CD4-positive, alpha-beta T cell (primary cell): ENCODE data around the gene ASXL1. TPM values are rescaled to one million over a fixed set of nuclear protein-coding genes. Genes with fewer than 3 reads are reported as not detected.
A peak's percentile ranks its signal among the peaks of the same experiment; 100 is the strongest.

Source experiments
- ATAC-seq: fragments of 200-7000 bp; cut with Tn5 transposase; one replicate; pipeline ENCODE4 v1.10.0; 2022; ENCODE audit warnings: mild to moderate bottlenecking; ENCODE audit not compliant: poor library complexity
- CTCF ChIA-PET: fragments of 350-600 bp; sonication (Branson Sonifier 250); formaldehyde crosslinking; loops from one replicate; lab custom pipeline; 2021; ENCODE audit warnings: antibody characterized with exemption, inconsistent platforms; lab: Charles Lee
- POLR2A ChIA-PET: fragments of 350-600 bp; sonication (Branson Sonifier 250); formaldehyde crosslinking; loops from one replicate; lab custom pipeline; 2021; ENCODE audit warnings: antibody characterized with exemption, inconsistent platforms; lab: Charles Lee
- DNase-seq, 14 experiments: peaks; one replicate each; pipeline ENCODE4 v3.0.0-alpha.2; 2013 to 2020; ENCODE audit warnings: mixed read lengths in 2 of 14
- H3K27ac ChIP-seq, 2 donors: one replicate each; pipeline versions ENCODE4 v1.5.1 to v1.7.0; 2013; ENCODE audit warnings: low read length in 2 of 2, low read depth in 1 of 2, mild to moderate bottlenecking in 1 of 2
- H3K27me3 ChIP-seq, 2 experiments: 1 replicate in 1 of 2; 2 replicates in 1 of 2; pipeline versions ENCODE4 v1.6.1 to v1.7.0; 2013; ENCODE audit warnings: low read length in 2 of 2, control low read depth in 1 of 2, mild to moderate bottlenecking in 1 of 2, moderate library complexity in 1 of 2; ENCODE audit not compliant: insufficient read depth in 2 of 2, control insufficient read depth in 1 of 2
- H3K36me3 ChIP-seq: one replicate; pipeline ENCODE4 v1.6.1; 2013; ENCODE audit warnings: low read length, control low read depth; ENCODE audit not compliant: insufficient read depth
- H3K4me1 ChIP-seq: one replicate; pipeline ENCODE4 v1.6.1; 2013; ENCODE audit warnings: low read length, control low read depth; ENCODE audit not compliant: insufficient read depth
- H3K4me3 ChIP-seq: one replicate; pipeline ENCODE4 v1.5.1; 2013; ENCODE audit warnings: mild to moderate bottlenecking, low read length, moderate library complexity
- H3K9me3 ChIP-seq, 2 experiments: 1 replicate in 1 of 2; 2 replicates in 1 of 2; pipeline versions ENCODE4 v1.6.1 to v1.7.0; 2013; ENCODE audit warnings: low read length in 2 of 2, mild to moderate bottlenecking in 2 of 2, control low read depth in 1 of 2, moderate library complexity in 1 of 2; ENCODE audit not compliant: control insufficient read depth in 1 of 2, insufficient read depth in 1 of 2
- H3K27ac Mint-ChIP-seq: one replicate; pipeline ENCODE4 v1.8.0; 2020; ENCODE audit warnings: mixed read lengths
- H3K27me3 Mint-ChIP-seq: one replicate; pipeline ENCODE4 v1.8.0; 2021; ENCODE audit warnings: mixed read lengths
- H3K36me3 Mint-ChIP-seq: one replicate; pipeline ENCODE4 v1.8.0; 2021; ENCODE audit warnings: low read depth, mixed read lengths
- H3K4me1 Mint-ChIP-seq: one replicate; pipeline ENCODE4 v1.8.0; 2021; ENCODE audit warnings: low read depth, mixed read lengths
- H3K4me3 Mint-ChIP-seq: one replicate; pipeline ENCODE4 v1.8.0; 2020; ENCODE audit warnings: mild to moderate bottlenecking, mixed read lengths
- H3K9me3 Mint-ChIP-seq: one replicate; pipeline ENCODE4 v1.8.0; 2020; ENCODE audit warnings: mixed read lengths
- CTCF ChIP-seq: fragments of 200-600 bp; IDR thresholded peaks from one replicate; pipeline ENCODE4 v1.8.0; 2022; ENCODE audit warnings: antibody characterized with exemption, mild to moderate bottlenecking
- intact Hi-C, 2 experiments: fragments of 100-400 bp; cut with DNase I in 1 of 2; cut with micrococcal nuclease in 1 of 2; formaldehyde crosslinking; loops; one replicate each; pipeline versions ENCODE4 v1.15.1 to v1.9.0; 2023 to 2025; cut with DNase I, micrococcal nuclease
- total RNA-seq, 174 experiments: library from RNA in 2 of 174; stranded (reverse) in 2 of 174; gene quantifications; one replicate each; pipeline ENCODE4 v1.2.3 and lab custom pipeline; 2021 to 2026

The ASXL1 gene
- total RNA-seq, 2 experiments from 2014 or later, result 213 to 222 TPM

DNA sequence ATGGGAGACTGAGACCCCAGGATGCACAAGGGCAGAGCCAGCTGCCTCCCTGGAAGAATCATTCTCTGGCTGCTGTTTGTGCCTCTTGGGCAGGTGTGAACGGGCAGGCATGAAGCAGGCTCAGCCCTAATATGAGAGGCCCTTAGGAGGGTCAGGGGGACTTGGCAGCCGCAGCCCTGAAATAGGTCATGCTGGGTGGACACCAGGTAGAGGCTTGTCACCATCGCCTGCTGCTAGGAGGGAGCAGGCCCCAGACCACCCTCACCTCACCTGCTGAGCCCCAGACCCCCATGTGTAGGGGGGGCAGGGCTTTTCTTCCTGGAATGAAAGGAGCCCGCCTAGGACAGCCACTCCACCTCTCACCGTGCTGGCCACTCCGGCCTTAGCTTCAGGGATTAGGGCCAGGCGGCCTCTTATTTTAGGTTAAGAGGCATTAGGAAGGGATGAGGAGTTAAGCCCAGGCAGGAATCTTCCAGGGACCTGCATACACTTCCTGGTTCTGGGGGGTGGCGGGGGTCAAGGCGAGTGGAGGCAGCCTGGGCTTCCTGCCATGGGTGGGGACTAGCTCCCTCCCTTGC, 92.4 kb downstream of the ASXL1 start:
- Mint-ChIP-seq H3K9me3 (no peaks in the 10 kb centered on the region), H3K27me3 (no peaks in the 10 kb centered on the region), H3K4me1 (peaks cover 8% of the 10 kb centered on the region), H3K36me3 (peaks cover 88% of the 10 kb centered on the region), H3K4me3 (no peak overlapping the region), H3K27ac (peak overlapping the region; percentile 65)
- Histone ChIP-seq H3K27ac (no peak overlapping the region), H3K4me3 (no peak overlapping the region), H3K4me1 (peaks cover 11% of the 10 kb centered on the region), H3K36me3 (peaks cover 90% of the 10 kb centered on the region), H3K27me3 (no peaks in the 10 kb centered on the region), H3K9me3 (no peaks in the 10 kb centered on the region)
- ChIA-PET CTCF (interaction anchor here (0.7 kb wide), 1 partner anchor 328 kb away, joined by 3 read pairs; no protein-coding TSS in a partner anchor), POLR2A (no interaction called here)
- DNase-seq (no peak), ATAC-seq (no peak)
- no peak for TF ChIP-seq CTCF
- intact Hi-C loops, result no loop called here

DNA sequence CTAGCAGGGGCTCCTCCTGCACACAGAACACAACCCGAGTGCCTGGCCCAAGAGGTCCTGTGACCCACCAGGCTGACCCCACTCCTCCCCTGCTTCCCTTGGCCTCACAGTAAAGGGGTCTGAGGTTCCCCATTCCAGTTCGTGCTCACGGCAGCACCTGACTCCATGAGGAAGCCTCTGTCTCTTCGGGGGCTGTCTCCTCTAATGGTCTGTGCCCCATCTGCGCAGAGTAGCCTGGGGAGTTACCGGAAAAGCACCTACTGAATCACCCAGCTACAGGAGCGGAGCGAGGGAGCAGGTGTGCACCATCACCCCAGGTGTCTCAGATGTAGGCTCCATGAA, 93.2 kb downstream of the ASXL1 start:
- Mint-ChIP-seq H3K27ac (peak overlapping the region; percentile 65), H3K4me3 (no peak overlapping the region), H3K27me3 (no peaks in the 10 kb centered on the region), H3K9me3 (no peaks in the 10 kb centered on the region), H3K36me3 (peaks cover 92% of the 10 kb centered on the region), H3K4me1 (peaks cover 7% of the 10 kb centered on the region)
- H3K27me3 ChIP-seq, result no peaks in the 10 kb centered on the region
- no peaks in the 10 kb centered on the region for H3K9me3 ChIP-seq
- intact Hi-C loops, result no loop called here
- H3K4me1 ChIP-seq, result peaks cover 3% of the 10 kb centered on the region
- no peak for ATAC-seq
- CTCF ChIA-PET, result no interaction called here
- H3K4me3 ChIP-seq, result no peak overlapping the region
- no peak for DNase-seq
- POLR2A ChIA-PET, result no interaction called here
- H3K27ac ChIP-seq, result no peak overlapping the region
- peaks cover 90% of the 10 kb centered on the region for H3K36me3 ChIP-seq
- no peak for TF ChIP-seq CTCF

GRCh38 chr20:32451682-32452461, 93.7 kb downstream of the ASXL1 start:
- H3K27me3 Mint-ChIP-seq, result no peaks in the 10 kb centered on the region
- intact Hi-C loops, result no loop called here
- Histone ChIP-seq H3K36me3 (peaks cover 89% of the 10 kb centered on the region), H3K27ac (peak overlapping the region in 1 of 2 donors; percentile 45), H3K4me3 (no peak overlapping the region), H3K9me3 (no peaks in the 10 kb centered on the region), H3K27me3 (no peaks in the 10 kb centered on the region), H3K4me1 (no peaks in the 10 kb centered on the region)
- H3K4me1 Mint-ChIP-seq, result peaks cover 3% of the 10 kb centered on the region
- TF ChIP-seq CTCF, result no peak
- H3K36me3 Mint-ChIP-seq, result peaks cover 87% of the 10 kb centered on the region
- H3K9me3 Mint-ChIP-seq, result no peaks in the 10 kb centered on the region
- peak overlapping the region; percentile 73 for H3K27ac Mint-ChIP-seq
- no peak for ATAC-seq
- POLR2A ChIA-PET, result no interaction called here
- DNase-seq, result no peak
- no peak overlapping the region for H3K4me3 Mint-ChIP-seq
- CTCF ChIA-PET, result no interaction called here
